Fibroblast of villous mesenchyme (primary cell): ENCODE data around the gene SYNGAP1. TPM values are rescaled to one million over a fixed set of nuclear protein-coding genes. Genes with fewer than 3 reads are reported as not detected.
A peak's percentile ranks its signal among the peaks of the same experiment; 100 is the strongest.
"Not testable (repeated sequence)": the region's sequence is repeated elsewhere in the genome, so short reads cannot be mapped to it uniquely, and the experiment has no call there.

Source experiments
- DNase-seq: peaks from one replicate; pipeline ENCODE4 v3.0.0-alpha.2; 2010; ENCODE audit warnings: low read depth
- H3K4me3 ChIP-seq: 2 replicates; pipeline ENCODE4 v1.5.1; 2011; ENCODE audit warnings: low read depth, mild to moderate bottlenecking, low read length
- CTCF ChIP-seq: IDR thresholded peaks from 2 replicates; pipeline ENCODE4 v1.5.1; 2012; ENCODE audit warnings: low read depth, mild to moderate bottlenecking, low read length; ENCODE audit not compliant: insufficient read depth
- total RNA-seq: library from RNA; depleted of rRNA; stranded (reverse); fragments of >200 nt; gene quantifications from 2 replicates; pipeline ENCODE4 v1.2.3, GENCODE V29; 2012

Gene SYNGAP1
- total RNA-seq, 1 donor: 7.8 TPM

GRCh38 chr6:33391922-33392594, 27.8 kb upstream of the SYNGAP1 start:
- no peak for TF ChIP-seq CTCF
- DNase-seq: peak; percentile 28
- peak overlapping the region; percentile 95 for H3K4me3 ChIP-seq

GRCh38 chr6:33392595-33392948, 27.3 kb upstream of the SYNGAP1 start:
- DNase-seq: no peak
- H3K4me3 ChIP-seq: peak overlapping the region; percentile 95
- no peak for TF ChIP-seq CTCF

GRCh38 chr6:33392979-33393378, 26.9 kb upstream of the SYNGAP1 start:
- no peak for TF ChIP-seq CTCF
- no peak for DNase-seq
- H3K4me3 ChIP-seq: peak overlapping the region; percentile 95

- H3K4me3 ChIP-seq: no peak overlapping the region
- TF ChIP-seq CTCF: no peak
- DNase-seq: no peak
These were observed 22.3 kb upstream of the SYNGAP1 start for GRCh38 chr6:33397541-33397940.

GRCh38 chr6:33398601-33399000, 21.3 kb upstream of the SYNGAP1 start:
- H3K4me3 ChIP-seq, DNase-seq: not testable (repeated sequence)

GRCh38 chr6:33399881-33400280, 20.0 kb upstream of the SYNGAP1 start:
- not testable (repeated sequence) for DNase-seq, H3K4me3 ChIP-seq

- DNase-seq: no peak
- no peak overlapping the region for H3K4me3 ChIP-seq
- TF ChIP-seq CTCF: no peak
These were observed 15.0 kb upstream of the SYNGAP1 start for GRCh38 chr6:33404884-33405283.

GRCh38 chr6:33405386-33405940, 14.4 kb upstream of the SYNGAP1 start:
- DNase-seq: no peak
- no peak overlapping the region for H3K4me3 ChIP-seq
- no peak for TF ChIP-seq CTCF
